GM23338 (cell line): ENCODE measurements around the gene DHX30. TPM values are rescaled to one million over a fixed set of nuclear protein-coding genes. Genes with fewer than 3 reads are reported as not detected.

Experiments
- ATAC-seq: fragments of 200-7000 bp; cut with Tn5 transposase; 3 replicates; pipeline ENCODE4 v1.9.1; 2020
- DNase-seq: peaks from one replicate; pipeline ENCODE4 v3.0.0-alpha.2; 2015; ENCODE audit warnings: low spot score
- H2AFZ ChIP-seq: fragments of 200-600 bp; sonication (generic); 2 replicates; pipeline ENCODE4 v1.8.0; 2016; ENCODE audit warnings: antibody characterized with exemption, mild to moderate bottlenecking, moderate library complexity
- H3F3A ChIP-seq: fragments of 200-600 bp; sonication (generic); replicated peaks from 2 replicates; pipeline ENCODE4 v1.8.0; 2017; ENCODE audit warnings: antibody characterized with exemption, mixed run types, low read depth
- H3K27ac ChIP-seq: fragments of 200-600 bp; sonication (generic); 2 replicates; pipeline ENCODE4 v1.6.1; 2016; ENCODE audit warnings: low read depth
- H3K27me3 ChIP-seq: fragments of 200-600 bp; sonication (generic); 2 replicates; pipeline ENCODE4 v1.8.0; 2016; ENCODE audit warnings: mild to moderate bottlenecking, mixed run types, moderate library complexity; ENCODE audit not compliant: insufficient read depth
- H3K36me3 ChIP-seq: fragments of 200-600 bp; sonication (generic); 2 replicates; pipeline ENCODE4 v1.8.0; 2016; ENCODE audit warnings: mild to moderate bottlenecking; ENCODE audit not compliant: insufficient read depth
- H3K4me1 ChIP-seq: fragments of 200-600 bp; sonication (generic); 2 replicates; pipeline ENCODE4 v1.8.0; 2016; ENCODE audit warnings: mild to moderate bottlenecking, moderate library complexity; ENCODE audit not compliant: insufficient read depth
- H3K4me2 ChIP-seq: fragments of 200-600 bp; sonication (generic); 2 replicates; pipeline ENCODE4 v1.7.1; 2017; ENCODE audit warnings: mixed run types
- H3K4me3 ChIP-seq: fragments of 200-600 bp; sonication (generic); 2 replicates; pipeline ENCODE4 v1.6.1; 2016; ENCODE audit warnings: mixed run types
- H3K79me2 ChIP-seq: fragments of 200-600 bp; sonication (generic); replicated peaks from 2 replicates; pipeline ENCODE4 v1.8.0; 2017; ENCODE audit warnings: mild to moderate bottlenecking; ENCODE audit not compliant: insufficient read depth
- H3K9me2 ChIP-seq: fragments of 200-600 bp; sonication (generic); 2 replicates; pipeline ENCODE4 v1.8.0; 2017; ENCODE audit not compliant: insufficient read depth
- H4K20me1 ChIP-seq: fragments of 200-600 bp; sonication (generic); replicated peaks from 2 replicates; pipeline ENCODE4 v1.8.0; 2017; ENCODE audit warnings: mild to moderate bottlenecking; ENCODE audit not compliant: insufficient read depth
- H3K27ac Mint-ChIP-seq: 2 replicates; pipeline ENCODE4 v1.8.0; 2020; ENCODE audit warnings: inconsistent platforms, mild to moderate bottlenecking, moderate library complexity, mixed read lengths
- H3K27me3 Mint-ChIP-seq: 3 replicates; pipeline ENCODE4 v1.8.0; 2022; ENCODE audit warnings: low read depth, mild to moderate bottlenecking, moderate library complexity, mixed read lengths, inconsistent platforms; ENCODE audit not compliant: insufficient read depth, poor library complexity
- H3K36me3 Mint-ChIP-seq: 3 replicates; pipeline ENCODE4 v1.8.0; 2021; ENCODE audit warnings: low read depth, mild to moderate bottlenecking, inconsistent platforms, moderate library complexity, mixed read lengths
- H3K4me1 Mint-ChIP-seq: 3 replicates; pipeline ENCODE4 v1.8.0; 2020; ENCODE audit warnings: mild to moderate bottlenecking, inconsistent platforms, mixed read lengths
- H3K4me3 Mint-ChIP-seq: 3 replicates; pipeline ENCODE4 v1.8.0; 2021; ENCODE audit warnings: moderate library complexity, mild to moderate bottlenecking, inconsistent platforms, mixed read lengths
- H3K9me3 Mint-ChIP-seq: 3 replicates; pipeline ENCODE4 v1.8.0; 2020; ENCODE audit warnings: moderate library complexity, mild to moderate bottlenecking, inconsistent platforms, mixed read lengths
- CREB1 ChIP-seq: fragments of 250-450 bp; sonication (Bioruptor Pico); IDR thresholded peaks from 2 replicates; pipeline ENCODE4 v1.5.0; 2020; ENCODE audit warnings: low read depth, mild to moderate bottlenecking, moderate library complexity
- CTCF ChIP-seq, 2 experiments: fragments of 200-600 bp in 1 of 2; sonication (generic) in 1 of 2; conservative IDR thresholded peaks; 2 replicates each; pipeline versions ENCODE4 v1.5.1 to v1.6.1; 2016 to 2017; ENCODE audit warnings: antibody characterized with exemption in 2 of 2, low read depth in 2 of 2, mild to moderate bottlenecking in 2 of 2, moderate library complexity in 1 of 2
- ETS1 ChIP-seq: IDR thresholded peaks from 2 replicates; pipeline ENCODE4 v1.6.1; 2016; ENCODE audit warnings: antibody characterized with exemption
- EZH2 ChIP-seq: fragments of 200-600 bp; sonication (generic); IDR thresholded peaks from one replicate; pipeline ENCODE4 v1.8.0; 2017; ENCODE audit warnings: antibody characterized with exemption, mild to moderate bottlenecking, low read depth; ENCODE audit not compliant: unreplicated experiment
- EZH2phosphoT487 ChIP-seq: fragments of 200-600 bp; sonication (generic); IDR thresholded peaks from one replicate; pipeline ENCODE4 v1.8.1; 2018; ENCODE audit warnings: antibody characterized with exemption; ENCODE audit not compliant: unreplicated experiment
- JUNB ChIP-seq: IDR thresholded peaks from one replicate; pipeline ENCODE4 v1.6.1; 2016; ENCODE audit warnings: antibody characterized with exemption; ENCODE audit not compliant: unreplicated experiment
- NANOG ChIP-seq: IDR thresholded peaks from 2 replicates; pipeline ENCODE4 v1.6.1; 2016; ENCODE audit warnings: antibody characterized with exemption, borderline replicate concordance
- POLR2AphosphoS5 ChIP-seq: IDR thresholded peaks from 2 replicates; pipeline ENCODE4 v1.6.1; 2016; ENCODE audit warnings: antibody characterized with exemption, low read depth
- REST ChIP-seq: IDR thresholded peaks from one replicate; pipeline ENCODE4 v1.6.1; 2018; ENCODE audit warnings: antibody characterized with exemption; ENCODE audit not compliant: unreplicated experiment
- STAT1 ChIP-seq: IDR thresholded peaks from one replicate; pipeline ENCODE4 v1.6.1; 2016; ENCODE audit warnings: antibody characterized with exemption; ENCODE audit not compliant: unreplicated experiment
- ZNF114 ChIP-seq: fragments of 250-450 bp; sonication (Bioruptor Pico); IDR thresholded peaks from 2 replicates; pipeline ENCODE4 v1.5.0; 2020; ENCODE audit warnings: mild to moderate bottlenecking, moderate library complexity
- ZNF331 ChIP-seq: fragments of 250-450 bp; sonication (Bioruptor Pico); IDR thresholded peaks from 2 replicates; pipeline ENCODE4 v1.5.0; 2020; ENCODE audit warnings: low read depth, mild to moderate bottlenecking, moderate library complexity
- ZNF462 ChIP-seq: fragments of 250-450 bp; sonication (Bioruptor Pico); IDR thresholded peaks from 2 replicates; pipeline ENCODE4 v1.5.0; 2020; ENCODE audit warnings: mild to moderate bottlenecking, moderate library complexity
- polyA plus RNA-seq: library from polyadenylated mRNA; unstranded; fragments of >200 nt; fragmentation: Nextera tagmentation; extraction: Ambion mirVana; gene quantifications from 2 replicates; pipeline ENCODE4 v1.2.1, GENCODE V29; 2016
- total RNA-seq: library from RNA; depleted of rRNA; stranded (reverse); fragments of >200 nt; shearing (Covaris generic); gene quantifications from 2 replicates; pipeline ENCODE4 v1.2.3, GENCODE V29; 2014

Gene DHX30
- total and polyA plus RNA-seq, 2 experiments from 2014 or later: 47.5 to 125 TPM

- Histone ChIP-seq H3K9me2 (no peaks in the 10 kb centered on the region), H3K79me2 (peaks cover 28% of the 10 kb centered on the region), H2AFZ (peak overlapping the region; percentile 97), H3K4me2 (peak overlapping the region; percentile 100), H4K20me1 (peaks cover 28% of the 10 kb centered on the region), H3K27ac (peak overlapping the region; percentile 88), H3K4me1 (peaks cover 12% of the 10 kb centered on the region), H3K27me3 (no peaks in the 10 kb centered on the region), H3F3A (peaks cover 19% of the 10 kb centered on the region; the same call in 1 of the 2 replicates), H3K4me3 (peak overlapping the region; percentile 87), H3K36me3 (peaks cover 29% of the 10 kb centered on the region)
- Mint-ChIP-seq H3K27me3 (peaks cover 7% of the 10 kb centered on the region), H3K9me3 (no peaks in the 10 kb centered on the region; the same call in 2 of the 3 replicates), H3K27ac (peak overlapping the region; percentile 87), H3K4me3 (peak overlapping the region; percentile 96), H3K4me1 (peaks cover 15% of the 10 kb centered on the region), H3K36me3 (peaks cover 56% of the 10 kb centered on the region)
- no peak for TF ChIP-seq NANOG
- TF ChIP-seq EZH2: no peak
- no peak for TF ChIP-seq ETS1
- no peak for TF ChIP-seq JUNB
- TF ChIP-seq CTCF (conservative IDR thresholded peaks at IDR 0.05; ENCODE audit: low read depth in 2 of 2): peak; percentile 61 to 84
- TF ChIP-seq STAT1: no peak
- peak; percentile 77 for TF ChIP-seq POLR2AphosphoS5
- TF ChIP-seq ZNF331 (CRISPR knock-in tag): no peak
- TF ChIP-seq ZNF114 (CRISPR knock-in tag): no peak
- 0 out of 2 replicates have a peak, but pooled peaks have one; percentile 11 for TF ChIP-seq ZNF462 (CRISPR knock-in tag)
- TF ChIP-seq EZH2phosphoT487: no peak
- peak; percentile 38 for TF ChIP-seq CREB1 (CRISPR knock-in tag)
- TF ChIP-seq REST: no peak
- peak; percentile 93 for DNase-seq
- ATAC-seq: peak; percentile 98
These were observed 21.9 kb downstream of the DHX30 start for GRCh38 chr3:47824541-47825473.
